ENCODE measurements around the gene ZNF474.

The ZNF474 gene

GRCh38 chr5:122119205-122119604, 10.1 kb upstream of the ZNF474 start:
- no peak for DNase-seq

- no peak for DNase-seq
These were observed 8.9 kb upstream of the ZNF474 start for GRCh38 chr5:122120493-122120892.

GRCh38 chr5:122120957-122121356, 8.4 kb upstream of the ZNF474 start:
- no peak for DNase-seq

GRCh38 chr5:122121479-122122465, 7.6 kb upstream of the ZNF474 start:
- DNase-seq, result no peak

- DNase-seq, result no peak
These were observed 4.6 kb upstream of the ZNF474 start for GRCh38 chr5:122124766-122125165.

- no peak for DNase-seq
These were observed 3.1 kb upstream of the ZNF474 start for GRCh38 chr5:122126177-122126755.

GRCh38 chr5:122126756-122127321, 2.5 kb upstream of the ZNF474 start:
- no peak for DNase-seq

- no peak for DNase-seq
These were observed 806 bp downstream of the ZNF474 start for GRCh38 chr5:122130152-122130551.

- no peak for DNase-seq
These were observed 8.4 kb downstream of the ZNF474 start for GRCh38 chr5:122137702-122138101.

GRCh38 chr5:122138356-122138755, 9.0 kb downstream of the ZNF474 start:
- no peak for DNase-seq

- no peak for DNase-seq
These were observed 11.6 kb downstream of the ZNF474 start for GRCh38 chr5:122140900-122141299.

GRCh38 chr5:122141751-122142150, 12.4 kb downstream of the ZNF474 start:
- DNase-seq, result no peak

- no peak for DNase-seq
These were observed 13.3 kb downstream of the ZNF474 start for GRCh38 chr5:122142480-122143164.

GRCh38 chr5:122144236-122144635, 14.9 kb downstream of the ZNF474 start:
- no peak for DNase-seq

GRCh38 chr5:122145906-122146305, 16.6 kb downstream of the ZNF474 start:
- no peak for DNase-seq

- DNase-seq, result no peak
These were observed 20.2 kb downstream of the ZNF474 start for GRCh38 chr5:122149321-122150090.

- DNase-seq, result no peak
These were observed 20.9 kb downstream of the ZNF474 start for GRCh38 chr5:122150215-122150614.

GRCh38 chr5:122151640-122152039, 22.3 kb downstream of the ZNF474 start:
- no peak for DNase-seq

GRCh38 chr5:122152266-122152900, 23.0 kb downstream of the ZNF474 start:
- DNase-seq, result no peak

- no peak for DNase-seq
These were observed 23.9 kb downstream of the ZNF474 start for GRCh38 chr5:122153230-122153629.

- DNase-seq, result no peak
These were observed 24.4 kb downstream of the ZNF474 start for GRCh38 chr5:122153774-122154173.

GRCh38 chr5:122154491-122154890, 25.1 kb downstream of the ZNF474 start:
- DNase-seq, result no peak

Measured in activated CD4-positive, alpha-beta T cell treated with anti-CD3 and anti-CD28 coated beads, Interleukin-2, amount 50 U/mL, for 1 hour (primary cell).